ENCODE results near the gene APOLD1. TPM values are rescaled to one million over a fixed set of nuclear protein-coding genes. Genes with fewer than 3 reads are reported as not detected.

Gene APOLD1
- total and polyA plus RNA-seq, 2 of the 4 experiments (the other 2 are of a cell fraction) = 2.3 to 4.5 TPM

- TF ChIP-seq CTCF (conservative IDR thresholded peaks at IDR 0.05; ENCODE audit: low read depth, low read length) = no peak
- TF ChIP-seq USF2 (IDR thresholded peaks at IDR 0.05; ENCODE audit: low read depth, low read length) = no peak
- TF ChIP-seq RCOR1 (IDR thresholded peaks at IDR 0.05; ENCODE audit: insufficient replicate concordance, low read length) = no peak
Observed at GRCh38 chr12:12792421-12792820, 7.0 kb downstream of the APOLD1 start (continued).

GRCh38 chr12:12794686-12795085 is 9.2 kb downstream of the APOLD1 start:
- no peak overlapping the region for H2AFZ ChIP-seq (replicated peaks; ENCODE audit: low read length, poor library complexity)
- no peak overlapping the region for H2BK20ac ChIP-seq (ENCODE audit: low read depth, low read length)
- ATAC-seq (ENCODE audit: low read depth) (no peak), DNase-seq (no peak)
- H3K18ac ChIP-seq (ENCODE audit: low read depth, low read length) = no peak overlapping the region
- in situ Hi-C loops (cut with MboI; ENCODE audit: low sequenced_read_pairs) (loop anchor here (10.0 kb wide), 2 partner anchors 190 to 440 kb away; no protein-coding TSS in a partner anchor), intact Hi-C loops (cut with micrococcal nuclease) (no loop called here), dilution Hi-C loops (cut with HindIII; ENCODE audit: low sequenced_read_pairs, unreplicated experiment) (no loop called here)
- ChIA-PET CTCF (no interaction called here), POLR2A (ENCODE audit: unreplicated experiment) (no interaction called here)
- no peaks in the 10 kb centered on the region for H3K9me1 ChIP-seq (ENCODE audit: insufficient read depth, low read length)
- H3K36me3 ChIP-seq (ENCODE audit: control insufficient read depth, insufficient read depth, low read length) = no peaks in the 10 kb centered on the region
- no peak overlapping the region for H4K91ac ChIP-seq (ENCODE audit: insufficient read depth, low read depth, low read length)
- H2BK120ac ChIP-seq (ENCODE audit: low read depth, low read length) = no peak overlapping the region
- H2BK15ac ChIP-seq (ENCODE audit: low read depth, low read length) = no peak overlapping the region
- no TSS peak for BruUV-seq (replicated peaks)
- no peaks in the 10 kb centered on the region for H3K9me3 ChIP-seq (ENCODE audit: control insufficient read depth, insufficient read depth, low read length)
- H3K27me3 ChIP-seq (ENCODE audit: control insufficient read depth, insufficient read depth, low read length) = no peaks in the 10 kb centered on the region
- no peaks in the 10 kb centered on the region for H4K20me1 ChIP-seq (ENCODE audit: insufficient read depth, low read length)
- no peak overlapping the region for H2AK5ac ChIP-seq (ENCODE audit: low read depth, low read length)
- H3K56ac ChIP-seq (ENCODE audit: extremely low read depth, insufficient read depth, low read length) = no peak overlapping the region
- no peak overlapping the region for H3K14ac ChIP-seq (replicated peaks; ENCODE audit: low read depth, low read length)
- H3K79me1 ChIP-seq (ENCODE audit: low read depth in 1 of 2, low read length in 2 of 2) = peaks cover 0 to 3% of the 10 kb centered on the region in 2 experiments; a peak in 1 of 4 replicates
- H2BK5ac ChIP-seq (ENCODE audit: low read depth, low read length, poor library complexity, severe bottlenecking) = no peak overlapping the region
- H4K8ac ChIP-seq (ENCODE audit: low read depth in 2 of 2, low read length in 2 of 2) = no peak overlapping the region
- no peak overlapping the region for H4K5ac ChIP-seq (ENCODE audit: low read depth, low read length)
- H3K4ac ChIP-seq (ENCODE audit: low read depth, low read length) = no peak overlapping the region
- H2AK9ac ChIP-seq (replicated peaks; ENCODE audit: low read depth, low read length, poor library complexity) = no peak overlapping the region
- H3K4me3 ChIP-seq (ENCODE audit: insufficient read depth, low read depth, low read length) = no peak overlapping the region
- no CpG with 5 or more reads among the region's 2 CpGs for WGBS, 2 experiments (ENCODE audit: extremely low coverage in 2 of 2, insufficient read length in 1 of 2)
- no peak overlapping the region for H3K23ac ChIP-seq (ENCODE audit: low read depth, low read length)
- H3K27ac ChIP-seq (ENCODE audit: insufficient read depth, low read length) = no peak overlapping the region
- peaks cover 8% of the 10 kb centered on the region for H3K4me1 ChIP-seq (ENCODE audit: control insufficient read depth, insufficient read depth, low read length)
- no peak overlapping the region for H3K9ac ChIP-seq (ENCODE audit: low read depth, low read length)
- H3K4me2 ChIP-seq (ENCODE audit: low read depth, low read length) = no peak overlapping the region
- TF ChIP-seq FOS (IDR thresholded peaks at IDR 0.05; ENCODE audit: low read depth, low read length) (no peak), ELK1 (IDR thresholded peaks at IDR 0.05; ENCODE audit: borderline replicate concordance, low read depth, low read length) (no peak), POLR2A (IDR thresholded peaks at IDR 0.05; ENCODE audit: low read depth, low read length) (no peak), USF2 (IDR thresholded peaks at IDR 0.05; ENCODE audit: low read depth, low read length) (no peak), SMC3 (IDR thresholded peaks at IDR 0.05; ENCODE audit: low read depth, low read length) (no peak), CEBPB (IDR thresholded peaks at IDR 0.05; ENCODE audit: low read depth, low read length) (no peak), MAFK (IDR thresholded peaks at IDR 0.05; ENCODE audit: low read depth, low read length) (no peak), MXI1 (IDR thresholded peaks at IDR 0.05; ENCODE audit: borderline replicate concordance, low read depth, low read length) (no peak), NFE2L2 (IDR thresholded peaks at IDR 0.05; ENCODE audit: low read depth, low read length) (no peak)

Data from IMR-90 (cell line).